HG03139 (cell line): ENCODE measurements around the gene FGD2.

Source experiments
- ATAC-seq: cut with Tn5 transposase; IDR thresholded peaks from one replicate; pipeline ENCODE4 v1.9.1; 2021; ENCODE audit not compliant: unreplicated experiment

Gene FGD2, protein sequence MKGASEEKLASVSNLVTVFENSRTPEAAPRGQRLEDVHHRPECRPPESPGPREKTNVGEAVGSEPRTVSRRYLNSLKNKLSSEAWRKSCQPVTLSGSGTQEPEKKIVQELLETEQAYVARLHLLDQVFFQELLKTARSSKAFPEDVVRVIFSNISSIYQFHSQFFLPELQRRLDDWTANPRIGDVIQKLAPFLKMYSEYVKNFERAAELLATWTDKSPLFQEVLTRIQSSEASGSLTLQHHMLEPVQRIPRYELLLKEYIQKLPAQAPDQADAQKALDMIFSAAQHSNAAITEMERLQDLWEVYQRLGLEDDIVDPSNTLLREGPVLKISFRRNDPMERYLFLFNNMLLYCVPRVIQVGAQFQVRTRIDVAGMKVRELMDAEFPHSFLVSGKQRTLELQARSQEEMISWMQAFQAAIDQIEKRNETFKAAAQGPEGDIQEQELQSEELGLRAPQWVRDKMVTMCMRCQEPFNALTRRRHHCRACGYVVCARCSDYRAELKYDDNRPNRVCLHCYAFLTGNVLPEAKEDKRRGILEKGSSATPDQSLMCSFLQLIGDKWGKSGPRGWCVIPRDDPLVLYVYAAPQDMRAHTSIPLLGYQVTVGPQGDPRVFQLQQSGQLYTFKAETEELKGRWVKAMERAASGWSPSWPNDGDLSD

DNA sequence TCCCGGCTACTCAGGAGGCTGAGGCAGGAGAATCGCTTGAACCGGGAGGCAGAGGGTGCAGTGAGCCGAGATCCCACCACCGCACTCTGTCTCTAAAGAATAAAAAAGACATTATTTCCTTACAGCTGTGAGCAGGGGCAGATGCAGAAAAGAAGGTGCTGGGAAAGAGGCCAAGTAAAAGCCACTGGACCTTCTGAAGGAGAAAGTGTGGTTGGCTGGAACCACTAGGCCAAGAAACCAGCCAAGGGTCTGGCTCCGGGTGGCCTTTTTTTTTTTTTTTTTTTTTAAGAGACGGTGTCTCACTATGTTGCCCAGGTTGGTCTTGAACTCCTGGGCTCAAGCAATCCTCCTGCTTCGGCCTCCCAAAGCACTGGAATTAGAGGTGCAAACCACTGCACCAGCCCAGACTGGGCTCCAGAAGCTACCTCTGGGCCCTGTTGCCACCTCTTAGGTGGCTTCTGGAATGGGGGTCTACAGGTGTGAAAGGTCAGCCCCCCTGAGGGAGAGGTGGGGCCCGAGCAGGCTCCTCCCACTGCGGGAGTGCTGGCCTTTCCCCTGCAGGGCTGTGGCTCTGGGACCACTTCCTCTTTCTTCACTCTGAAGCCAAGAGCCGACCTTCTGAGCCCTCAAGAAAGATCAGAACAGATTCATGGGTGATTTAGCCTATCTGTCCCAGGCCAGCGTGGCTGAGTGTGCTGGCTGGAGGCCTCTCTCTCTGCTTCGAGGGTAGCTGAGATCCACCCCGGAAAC lies at the start of gene FGD2:
Gene FGD2 (plus strand): TSS at position 595 of the 750 bp plus-strand sequence. CDS start 163 bp downstream, outside the sequence.
- peak; percentile 43 for ATAC-seq

DNA sequence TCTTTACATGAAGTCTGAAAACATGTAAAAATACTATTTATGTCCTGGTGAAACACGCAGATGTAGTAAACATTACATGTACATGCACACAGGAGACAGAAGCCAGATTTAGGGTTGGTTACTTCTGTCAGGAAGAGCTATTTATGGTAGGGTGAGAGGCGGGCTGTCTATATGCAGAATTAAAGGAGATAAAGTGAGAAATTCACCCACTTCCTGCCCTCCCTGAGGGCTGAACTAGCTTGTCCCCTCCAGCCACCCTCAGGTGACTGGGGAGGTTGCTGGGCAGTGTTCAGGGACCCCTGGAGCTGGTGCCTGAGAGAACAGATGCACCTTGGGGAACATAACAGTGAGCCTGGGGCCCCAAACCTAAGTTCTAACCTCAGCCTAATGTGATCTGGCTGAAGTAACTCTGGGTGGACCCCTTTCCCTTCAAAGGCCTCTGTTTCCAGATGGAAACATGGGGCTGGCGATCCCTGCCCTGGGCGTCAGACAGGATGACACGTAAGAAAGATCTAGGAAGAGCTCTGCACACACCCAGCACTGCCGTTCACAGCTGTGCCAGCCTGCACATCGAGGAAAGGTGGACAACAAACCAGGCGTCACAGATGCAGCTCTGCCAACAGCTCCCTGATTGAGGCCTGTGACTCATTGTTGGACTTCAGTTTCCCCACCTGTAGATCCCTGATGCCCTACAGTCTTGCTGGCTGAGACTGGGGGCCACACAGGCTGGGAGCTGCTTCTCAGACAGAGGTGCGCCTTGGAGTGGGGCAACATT lies 49.6 kb upstream of the FGD2 start:
- no peak for ATAC-seq

DNA sequence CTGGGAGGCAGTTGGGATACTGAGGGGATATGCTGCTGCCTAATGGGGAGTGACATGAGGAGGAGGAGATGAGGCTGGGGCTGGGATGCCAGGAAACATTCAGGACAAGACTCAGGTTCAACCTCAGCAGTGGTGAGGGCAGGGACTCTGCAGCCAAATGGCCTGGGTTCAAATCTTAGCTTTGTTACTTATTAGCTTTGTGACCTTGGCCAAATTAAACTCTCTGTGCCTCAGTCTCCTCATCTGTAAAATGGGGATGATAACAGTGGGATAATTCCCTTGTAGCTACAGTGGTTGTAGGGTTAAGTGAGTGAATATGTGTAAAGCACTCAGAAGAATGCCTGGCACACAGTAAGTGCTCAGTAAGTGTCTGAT lies 49.0 kb upstream of the FGD2 start:
- ATAC-seq, result no peak

DNA sequence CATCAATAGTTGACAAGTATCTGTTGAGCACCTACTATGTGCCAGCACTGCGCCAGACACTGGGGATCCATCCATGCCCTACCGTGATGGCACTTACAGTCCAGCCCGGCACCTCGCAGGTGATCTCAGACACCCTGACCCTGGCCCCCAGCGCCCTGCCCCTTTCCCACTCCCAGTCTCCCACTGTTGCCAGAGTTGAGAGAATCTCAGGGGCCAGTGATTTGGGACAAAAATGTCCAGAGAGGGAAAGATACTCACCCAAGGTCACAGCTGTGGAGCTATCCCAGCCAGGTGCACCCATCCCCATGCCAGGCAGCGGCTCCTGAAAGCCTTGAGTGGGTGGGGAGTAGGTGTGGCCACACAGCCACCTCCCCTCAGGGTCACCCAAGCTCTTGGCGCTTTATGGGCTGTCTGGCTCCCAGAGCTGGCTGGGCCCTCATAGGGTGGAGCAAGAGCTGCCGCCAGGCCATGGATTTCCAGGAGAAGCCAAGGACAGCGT lies 47.6 kb upstream of the FGD2 start:
- ATAC-seq, result no peak

DNA sequence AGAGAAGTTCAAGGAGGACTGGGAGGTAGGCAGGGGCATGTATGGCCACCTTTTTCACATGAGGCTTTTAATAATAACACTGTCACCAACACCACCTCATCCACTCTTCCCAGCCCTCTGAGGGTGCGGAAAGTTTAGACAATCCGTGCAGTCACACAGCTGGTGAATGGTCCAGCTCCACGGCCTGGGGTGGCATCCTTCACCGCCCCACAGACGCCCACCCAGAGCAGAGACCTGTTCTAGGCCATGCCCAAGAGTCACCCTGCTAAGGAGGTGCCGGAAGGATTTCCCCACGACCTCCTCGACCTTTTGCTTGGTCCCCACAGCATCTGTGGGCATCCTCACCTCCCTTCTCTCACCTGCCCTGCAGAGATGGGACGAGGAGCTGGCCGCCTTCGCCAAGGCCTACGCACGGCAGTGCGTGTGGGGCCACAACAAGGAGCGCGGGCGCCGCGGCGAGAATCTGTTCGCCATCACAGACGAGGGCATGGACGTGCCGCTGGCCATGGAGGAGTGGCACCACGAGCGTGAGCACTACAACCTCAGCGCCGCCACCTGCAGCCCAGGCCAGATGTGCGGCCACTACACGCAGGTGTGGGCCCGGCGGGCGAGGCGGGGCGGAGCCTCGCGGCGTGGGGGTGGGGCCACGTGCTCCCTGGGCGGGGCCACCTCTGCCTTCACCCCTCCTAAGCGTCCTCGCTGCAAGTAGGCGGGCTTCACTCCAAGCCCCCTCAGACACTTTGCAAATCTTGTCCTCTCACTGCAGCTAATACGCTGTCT lies 46.5 kb upstream of the FGD2 start:
- ATAC-seq, result no peak

DNA sequence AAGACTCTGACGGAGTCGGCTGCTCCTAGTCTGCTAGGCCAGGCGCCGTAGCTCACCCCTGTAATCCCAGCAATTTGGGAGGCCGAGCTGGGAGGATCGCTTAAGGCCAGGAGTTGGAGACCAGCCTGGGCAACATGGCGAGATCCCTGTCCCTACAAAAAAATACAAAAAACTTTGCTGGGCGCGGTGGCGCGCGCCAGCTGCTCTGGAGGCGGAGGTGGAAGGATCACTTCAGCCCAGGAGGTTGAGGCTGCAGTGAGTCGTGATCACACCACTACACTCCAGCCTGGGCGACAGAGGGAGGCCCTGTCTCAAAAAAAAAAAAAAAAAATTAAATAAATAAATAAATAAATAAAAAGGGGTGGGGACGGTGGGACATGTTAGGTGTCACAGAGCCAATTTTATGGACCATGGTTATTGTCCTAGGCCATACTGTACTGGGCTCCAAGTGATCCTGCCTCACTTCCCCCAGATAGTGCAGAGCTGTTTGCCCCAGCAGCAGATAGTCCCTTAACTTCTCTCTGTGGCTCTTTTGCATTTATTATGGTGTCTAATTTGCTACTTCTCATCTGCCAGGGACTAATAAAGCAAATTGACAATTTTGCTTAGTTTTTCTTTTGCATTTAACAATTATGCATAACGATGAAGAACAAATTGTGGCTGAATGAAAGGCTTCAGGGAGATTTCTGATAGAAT lies 45.8 kb upstream of the FGD2 start:
- ATAC-seq, result no peak

DNA sequence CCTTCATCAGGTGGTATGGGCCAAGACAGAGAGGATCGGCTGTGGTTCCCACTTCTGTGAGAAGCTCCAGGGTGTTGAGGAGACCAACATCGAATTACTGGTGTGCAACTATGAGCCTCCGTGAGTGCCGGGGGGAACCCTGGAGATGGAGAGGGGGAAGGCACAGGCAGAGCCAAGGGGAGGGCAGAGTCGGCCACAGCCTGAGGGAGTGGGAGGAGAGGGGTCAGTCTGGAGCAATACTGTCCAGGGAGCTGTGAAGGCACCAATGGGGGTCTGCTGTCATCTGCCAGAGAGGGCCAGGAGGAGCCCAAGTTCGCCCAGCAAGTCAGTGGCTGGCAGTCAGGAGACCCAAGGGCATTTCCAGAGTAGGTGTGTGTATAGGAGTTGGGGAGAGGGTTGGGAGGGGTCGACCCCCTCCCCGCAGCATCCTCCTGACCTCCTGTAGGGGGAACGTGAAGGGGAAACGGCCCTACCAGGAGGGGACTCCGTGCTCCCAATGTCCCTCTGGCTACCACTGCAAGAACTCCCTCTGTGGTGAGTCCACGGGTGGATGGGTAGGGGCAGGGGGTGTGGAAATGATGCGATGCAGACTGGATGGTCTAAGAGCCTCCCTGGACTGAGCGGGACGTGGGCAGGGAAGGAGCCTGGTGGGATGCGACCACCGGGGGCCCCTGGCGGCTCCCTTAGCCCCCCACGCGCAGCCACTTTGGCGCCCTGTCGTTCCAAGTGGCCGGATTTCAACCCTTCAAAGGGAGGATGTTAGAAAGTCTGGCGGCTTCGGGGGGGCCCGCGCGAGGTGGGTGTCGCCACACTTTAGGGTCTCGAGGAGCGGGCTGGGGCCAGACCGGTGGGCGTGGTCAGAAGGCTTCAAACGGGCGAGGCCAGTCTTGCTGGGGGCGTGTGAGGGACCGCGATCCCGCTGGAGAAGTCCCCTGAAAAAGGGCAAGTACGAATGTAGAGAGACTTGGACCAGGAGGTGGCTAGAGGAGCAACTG lies 43.7 kb upstream of the FGD2 start:
- ATAC-seq, result no peak

DNA sequence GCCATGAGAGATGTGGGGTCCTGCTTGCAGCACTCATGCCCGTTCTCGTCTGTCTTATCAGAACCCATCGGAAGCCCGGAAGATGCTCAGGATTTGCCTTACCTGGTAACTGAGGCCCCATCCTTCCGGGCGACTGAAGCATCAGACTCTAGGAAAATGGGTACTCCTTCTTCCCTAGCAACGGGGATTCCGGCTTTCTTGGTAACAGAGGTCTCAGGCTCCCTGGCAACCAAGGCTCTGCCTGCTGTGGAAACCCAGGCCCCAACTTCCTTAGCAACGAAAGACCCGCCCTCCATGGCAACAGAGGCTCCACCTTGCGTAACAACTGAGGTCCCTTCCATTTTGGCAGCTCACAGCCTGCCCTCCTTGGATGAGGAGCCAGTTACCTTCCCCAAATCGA lies 42.6 kb upstream of the FGD2 start:
- ATAC-seq, result no peak

DNA sequence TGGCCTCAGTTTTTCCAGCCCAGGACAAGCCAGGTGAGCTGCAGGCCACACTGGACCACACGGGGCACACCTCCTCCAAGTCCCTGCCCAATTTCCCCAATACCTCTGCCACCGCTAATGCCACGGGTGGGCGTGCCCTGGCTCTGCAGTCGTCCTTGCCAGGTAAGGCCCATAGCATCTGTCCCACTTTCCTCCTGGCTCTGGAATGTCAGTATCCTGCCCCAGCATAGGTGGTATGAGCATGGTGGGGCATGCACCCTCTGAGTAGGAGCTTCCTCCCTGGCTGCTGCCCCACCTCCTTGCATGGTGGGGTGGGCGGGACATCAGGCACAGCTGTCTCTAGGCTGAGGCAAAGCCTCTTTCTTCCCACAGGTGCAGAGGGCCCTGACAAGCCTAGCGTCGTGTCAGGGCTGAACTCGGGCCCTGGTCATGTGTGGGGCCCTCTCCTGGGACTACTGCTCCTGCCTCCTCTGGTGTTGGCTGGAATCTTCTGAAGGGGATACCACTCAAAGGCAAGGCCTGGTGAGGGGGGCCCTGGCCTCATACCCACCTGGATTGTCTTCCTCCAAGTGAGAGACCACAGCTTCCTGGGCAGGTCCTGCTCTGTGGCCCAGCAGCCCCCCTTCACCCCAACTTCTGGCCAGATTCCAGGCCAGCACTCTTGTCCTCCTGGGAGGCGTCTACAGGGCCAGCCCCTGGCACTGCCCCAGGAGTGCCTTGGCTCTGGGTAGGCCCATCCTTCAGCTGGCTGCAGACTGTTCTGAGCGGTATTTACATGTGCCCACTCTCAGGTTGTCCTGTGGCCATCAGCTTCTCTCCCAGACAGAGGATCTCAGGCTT lies 41.8 kb upstream of the FGD2 start:
- ATAC-seq, result no peak

DNA sequence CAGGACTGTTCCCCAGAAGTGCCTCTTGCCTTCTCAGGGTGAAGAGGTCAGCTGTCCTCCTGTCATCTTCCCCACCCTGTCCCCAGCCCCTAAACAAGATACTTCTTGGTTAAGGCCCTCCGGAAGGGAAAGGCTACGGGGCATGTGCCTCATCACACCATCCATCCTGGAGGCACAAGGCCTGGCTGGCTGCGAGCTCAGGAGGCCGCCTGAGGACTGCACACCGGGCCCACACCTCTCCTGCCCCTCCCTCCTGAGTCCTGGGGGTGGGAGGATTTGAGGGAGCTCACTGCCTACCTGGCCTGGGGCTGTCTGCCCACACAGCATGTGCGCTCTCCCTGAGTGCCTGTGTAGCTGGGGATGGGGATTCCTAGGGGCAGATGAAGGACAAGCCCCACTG lies 41.1 kb upstream of the FGD2 start:
- no peak for ATAC-seq

DNA sequence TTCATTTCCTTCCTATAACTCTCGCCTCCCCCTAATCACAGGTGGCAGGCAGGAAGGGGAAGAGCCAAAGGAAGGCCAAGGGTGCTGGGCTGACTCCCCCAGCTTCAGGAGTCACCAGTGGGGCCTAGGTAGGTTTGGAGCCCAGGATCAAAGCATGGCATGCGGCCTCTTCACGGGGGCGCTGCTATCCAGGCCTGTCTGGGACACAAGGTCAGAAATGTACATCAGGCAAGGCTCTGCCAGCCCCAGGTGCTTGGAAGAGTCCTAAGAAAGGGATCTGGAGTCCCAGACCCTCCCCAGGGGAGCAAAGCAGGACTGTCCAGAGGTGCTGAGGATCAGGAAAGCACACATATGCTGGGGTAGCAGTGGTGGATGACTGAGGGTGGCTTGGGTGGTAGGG lies 40.5 kb upstream of the FGD2 start:
- no peak for ATAC-seq

DNA sequence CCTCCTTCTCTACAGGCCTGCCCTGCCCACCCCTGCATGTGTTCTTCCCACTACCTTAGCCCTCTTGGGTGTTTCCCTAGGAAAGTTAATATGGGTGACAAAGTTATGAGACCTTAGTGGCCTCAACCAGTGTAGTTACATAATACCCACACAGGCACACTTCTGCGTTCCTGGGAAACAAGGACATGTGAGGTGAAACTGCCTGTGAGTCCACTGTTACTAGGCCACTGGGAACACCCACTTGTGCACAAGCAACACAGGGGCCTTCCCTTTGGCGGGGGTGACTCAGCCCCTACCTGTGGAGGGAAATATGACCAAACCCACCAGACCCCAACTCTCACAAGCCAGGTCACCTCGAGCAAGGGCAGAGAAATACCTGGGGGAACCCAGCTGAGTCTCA lies 38.2 kb upstream of the FGD2 start:
- ATAC-seq, result no peak

DNA sequence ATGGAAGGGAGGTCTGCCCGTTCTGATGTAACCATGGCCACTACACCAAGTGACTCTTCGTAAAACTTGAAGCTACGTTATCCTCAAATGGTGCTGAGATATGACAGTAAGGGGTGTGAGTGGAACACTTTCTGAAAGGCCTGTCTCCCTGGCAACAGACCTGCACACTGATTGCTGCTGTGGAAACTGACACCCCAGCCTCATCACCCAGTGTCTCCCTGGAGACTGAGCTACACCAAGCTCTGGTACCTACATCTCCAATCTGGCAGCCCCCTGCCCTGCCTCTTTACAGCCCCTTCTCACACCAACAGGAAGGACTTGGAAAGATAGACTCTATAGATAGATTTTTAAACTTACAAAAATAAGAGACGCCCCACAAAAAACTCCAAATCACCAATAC lies 37.7 kb upstream of the FGD2 start:
- no peak for ATAC-seq

DNA sequence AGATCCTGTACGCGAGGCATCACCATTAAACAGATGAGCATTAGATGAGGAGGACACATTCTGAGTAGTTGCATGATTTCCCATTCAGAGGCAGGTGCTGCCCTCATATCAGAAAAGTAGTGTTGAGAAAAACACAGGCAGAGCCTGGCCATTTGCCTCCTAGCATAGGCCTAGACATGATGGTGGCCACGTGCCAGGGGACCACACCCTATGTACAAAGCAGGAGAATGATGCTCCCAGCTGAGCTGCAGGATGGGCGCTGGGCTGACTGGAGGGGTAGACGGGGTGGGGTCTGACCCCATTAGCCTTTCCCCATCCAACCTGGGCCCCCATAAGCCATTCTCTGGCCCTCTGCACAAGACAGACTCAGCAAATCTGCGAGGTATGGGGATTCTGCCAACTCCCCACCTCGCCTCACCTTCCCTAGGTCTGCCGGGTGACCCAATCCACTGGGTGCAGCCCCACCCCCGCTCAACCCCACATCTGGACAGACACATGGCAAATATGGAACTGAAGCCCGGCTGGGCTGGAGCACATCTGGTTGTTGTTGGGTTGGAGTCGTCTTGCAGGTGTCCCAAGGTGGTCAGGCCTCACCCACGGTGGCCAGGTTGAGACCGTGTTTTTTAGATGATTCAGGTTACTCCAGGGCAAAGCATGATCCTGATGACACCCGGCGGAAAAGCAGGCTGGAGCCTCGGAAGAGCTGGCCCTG lies 37.0 kb upstream of the FGD2 start:
- no peak for ATAC-seq

DNA sequence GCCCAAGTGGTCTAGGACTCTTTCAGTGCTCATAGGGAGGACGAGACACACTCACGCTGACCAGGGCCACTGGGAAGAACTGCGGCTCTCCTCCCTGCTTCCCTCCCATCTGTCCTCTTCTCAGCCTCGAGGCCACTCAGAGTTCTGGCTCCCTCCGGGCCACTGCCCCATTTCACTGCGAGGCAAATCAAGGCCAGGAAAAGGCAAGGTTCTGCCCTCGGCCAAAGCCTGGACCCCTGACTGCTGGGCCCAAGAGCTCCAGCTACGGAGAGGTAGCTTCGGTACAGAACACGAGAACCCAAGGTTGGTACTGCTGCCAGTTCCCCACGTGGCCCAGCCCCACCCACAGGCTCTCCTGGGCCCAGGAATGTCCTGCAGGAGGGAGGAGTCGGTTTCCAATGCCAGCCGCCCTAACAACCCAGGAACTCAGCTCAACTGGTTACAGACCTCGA lies 36.2 kb upstream of the FGD2 start:
- ATAC-seq, result no peak

DNA sequence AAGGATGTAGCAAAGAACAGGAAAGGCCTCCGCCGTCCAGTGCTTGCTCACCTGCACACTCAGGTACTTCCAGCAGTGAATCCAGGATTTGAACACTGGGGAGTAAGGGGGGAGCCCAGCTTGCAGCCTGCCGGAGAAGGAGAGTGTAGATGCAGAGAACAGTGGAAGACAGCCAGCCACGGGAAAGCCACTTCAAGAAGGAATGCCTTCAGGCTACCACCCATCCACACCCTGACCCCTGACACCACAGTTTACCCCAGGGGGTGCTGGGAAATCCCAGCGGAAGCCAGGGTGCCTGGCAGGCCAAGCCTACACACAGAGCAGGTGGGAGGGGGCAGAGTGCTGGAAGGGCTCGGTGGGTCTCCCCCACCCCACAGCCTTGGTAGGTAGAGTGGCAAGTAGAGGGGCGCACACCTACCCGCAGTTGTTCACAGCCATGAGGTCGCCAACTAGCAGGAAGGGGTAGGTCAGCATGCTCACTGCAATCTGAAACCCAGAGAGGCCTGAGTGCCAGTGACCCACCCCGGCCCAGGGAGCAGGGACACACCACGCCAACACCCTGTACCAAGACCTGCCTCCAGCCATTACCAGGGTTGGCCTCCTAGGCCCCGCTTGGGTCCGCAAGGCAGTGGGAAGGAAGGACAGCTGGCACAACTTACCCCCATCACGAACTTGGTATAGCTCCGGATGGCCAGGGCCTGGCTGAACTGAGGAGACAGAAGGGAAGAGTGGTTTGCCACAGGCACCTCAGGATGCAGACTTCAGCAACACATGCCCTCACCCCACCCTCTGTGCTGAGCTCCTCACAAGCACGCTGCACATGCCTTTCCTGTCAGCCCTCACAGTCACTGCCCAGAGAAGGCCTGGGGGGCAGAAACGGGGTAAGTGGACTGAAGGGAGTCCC lies 35.2 kb upstream of the FGD2 start:
- ATAC-seq, result no peak
